SK-N-DZ (cell line): ENCODE results near the gene NIFK. TPM values are rescaled to one million over a fixed set of nuclear protein-coding genes. Genes with fewer than 3 reads are reported as not detected.
A peak's percentile ranks its signal among the peaks of the same experiment; 100 is the strongest.

Source experiments
- DNase-seq: peaks from one replicate; pipeline ENCODE4 v3.0.0-alpha.2; 2015; ENCODE audit warnings: low spot score
- polyA plus RNA-seq, 2 experiments: library from polyadenylated mRNA; depleted of rRNA; stranded (reverse); fragments of >200 nt; gene quantifications; 2 replicates each; pipeline ENCODE4 v1.2.3, GENCODE V29; 2014

Gene NIFK
- 67.3 and 82.2 TPM in 2 replicates for polyA plus RNA-seq (2014; cell fraction: cytosol; rRNA removed)
- polyA plus RNA-seq (2014; cell fraction: nucleus; rRNA removed), result 66.1 and 73.9 TPM in 2 replicates

DNA sequence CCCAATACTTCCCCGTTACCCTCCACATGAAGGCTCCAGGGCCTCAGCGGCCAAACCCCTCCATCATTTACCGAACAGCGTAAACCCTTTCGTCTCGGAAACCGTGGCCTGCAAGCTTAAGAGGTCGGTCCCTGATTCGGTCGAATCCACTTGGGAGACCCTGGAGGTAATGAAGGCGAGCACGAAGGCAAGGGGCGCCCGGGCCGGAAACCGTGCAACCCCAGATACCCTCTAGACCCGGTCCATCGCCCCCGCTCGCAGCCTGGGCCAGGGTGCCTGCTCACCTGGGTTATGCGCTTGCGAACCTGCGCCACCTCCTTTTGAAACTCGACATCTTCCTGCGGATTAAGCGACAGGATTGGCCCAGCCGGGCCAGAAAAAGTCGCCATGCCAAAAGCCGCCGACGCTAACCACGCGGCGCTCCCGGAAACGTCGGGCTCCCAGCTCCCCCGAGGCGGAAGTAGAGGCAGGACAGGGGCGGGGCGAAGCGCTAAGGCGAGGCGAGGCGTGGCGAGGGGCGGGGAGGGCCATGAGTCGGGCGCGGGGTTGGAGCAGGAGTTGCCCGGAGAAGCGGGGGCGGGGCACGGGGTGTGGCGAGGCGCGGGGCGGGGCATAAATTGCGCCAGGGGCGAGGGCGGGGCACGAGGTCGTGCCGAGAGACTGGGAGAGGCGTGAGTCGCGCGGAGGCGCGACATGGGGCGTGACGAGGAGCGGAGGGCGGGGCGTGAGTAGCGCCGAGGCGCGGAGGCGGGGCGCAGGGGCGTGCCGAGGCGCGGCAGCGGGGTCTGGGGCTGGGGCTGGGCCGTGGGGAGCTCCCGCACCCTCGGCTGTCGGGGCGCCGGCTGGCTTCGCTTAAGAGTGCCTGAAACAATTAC lies at the start of gene NIFK:
Gene NIFK (minus strand): TSS at position 414 of the 875 bp plus-strand sequence. CDS start 25 bp downstream, at position 389.
- peak; percentile 94 for DNase-seq

DNA sequence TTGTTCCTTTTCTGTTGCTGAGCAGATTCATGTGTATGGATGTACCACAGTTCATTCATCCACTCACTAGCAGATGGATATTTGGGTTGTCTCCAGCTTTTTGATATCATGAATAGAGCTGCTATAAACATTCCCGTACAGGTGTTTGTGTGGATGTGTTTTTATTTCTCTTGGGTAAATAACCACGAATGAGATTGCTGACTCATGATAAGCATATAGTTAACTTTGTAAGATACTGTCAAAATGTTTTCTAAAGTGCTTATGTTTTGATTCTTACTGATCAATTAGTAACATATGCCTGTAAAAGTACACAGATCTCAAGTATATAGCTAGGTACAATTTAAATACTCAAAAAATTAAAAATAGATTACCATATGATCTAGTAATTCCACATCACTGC lies 46.5 kb upstream of the NIFK start:
- no peak for DNase-seq

DNA sequence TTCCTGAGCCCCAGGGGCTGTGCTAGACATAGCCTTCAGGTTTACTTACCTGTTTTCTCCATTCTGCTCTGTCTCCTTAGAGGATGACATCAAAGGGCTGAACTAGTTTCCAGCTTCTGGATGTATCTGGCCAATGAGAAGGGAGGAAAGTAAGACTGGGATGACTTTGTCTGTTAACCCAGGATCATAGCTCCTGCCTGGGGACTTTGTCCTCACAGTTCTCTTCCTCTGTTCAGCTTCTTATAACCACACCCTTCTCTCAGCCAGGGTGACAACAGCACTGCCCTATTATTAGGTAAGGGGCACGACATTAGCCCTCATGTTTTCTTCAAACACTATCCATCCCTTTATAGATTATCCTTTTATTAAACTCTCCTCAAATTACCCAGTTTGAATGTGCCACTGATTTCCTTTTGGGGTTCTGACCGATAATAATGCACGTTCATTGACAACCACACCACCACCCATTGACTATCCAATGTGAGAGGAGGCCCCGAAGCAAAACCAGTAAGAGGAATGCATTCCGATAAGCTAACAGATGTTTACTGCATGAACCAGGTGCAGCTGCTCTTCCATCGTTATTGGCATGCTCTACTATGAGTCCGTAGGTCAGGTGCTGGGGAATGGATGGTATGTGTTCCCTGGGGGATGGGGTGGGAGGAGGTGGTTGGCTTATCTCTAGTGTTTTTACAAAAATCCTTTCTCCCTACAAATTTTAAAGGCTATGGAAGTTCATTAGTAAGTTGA lies 42.2 kb upstream of the NIFK start:
- DNase-seq, result no peak

DNA sequence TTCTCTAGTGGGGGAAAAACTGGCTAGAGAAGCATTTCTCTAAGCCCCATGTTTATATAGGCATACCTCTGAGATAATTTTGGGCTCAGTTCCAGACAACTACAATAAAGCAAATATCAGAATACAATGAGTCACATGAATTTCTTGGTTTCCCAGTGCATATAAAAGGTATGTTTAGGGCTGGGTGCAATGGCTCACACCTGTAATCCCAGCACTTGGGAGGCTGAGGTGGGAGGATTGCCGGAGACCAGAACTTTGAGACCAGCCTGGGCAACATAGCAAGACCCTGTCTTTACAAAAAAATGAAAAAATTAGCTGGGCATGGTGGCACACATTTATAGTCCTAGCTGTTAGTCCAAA lies 41.0 kb upstream of the NIFK start:
- DNase-seq, result no peak

DNA sequence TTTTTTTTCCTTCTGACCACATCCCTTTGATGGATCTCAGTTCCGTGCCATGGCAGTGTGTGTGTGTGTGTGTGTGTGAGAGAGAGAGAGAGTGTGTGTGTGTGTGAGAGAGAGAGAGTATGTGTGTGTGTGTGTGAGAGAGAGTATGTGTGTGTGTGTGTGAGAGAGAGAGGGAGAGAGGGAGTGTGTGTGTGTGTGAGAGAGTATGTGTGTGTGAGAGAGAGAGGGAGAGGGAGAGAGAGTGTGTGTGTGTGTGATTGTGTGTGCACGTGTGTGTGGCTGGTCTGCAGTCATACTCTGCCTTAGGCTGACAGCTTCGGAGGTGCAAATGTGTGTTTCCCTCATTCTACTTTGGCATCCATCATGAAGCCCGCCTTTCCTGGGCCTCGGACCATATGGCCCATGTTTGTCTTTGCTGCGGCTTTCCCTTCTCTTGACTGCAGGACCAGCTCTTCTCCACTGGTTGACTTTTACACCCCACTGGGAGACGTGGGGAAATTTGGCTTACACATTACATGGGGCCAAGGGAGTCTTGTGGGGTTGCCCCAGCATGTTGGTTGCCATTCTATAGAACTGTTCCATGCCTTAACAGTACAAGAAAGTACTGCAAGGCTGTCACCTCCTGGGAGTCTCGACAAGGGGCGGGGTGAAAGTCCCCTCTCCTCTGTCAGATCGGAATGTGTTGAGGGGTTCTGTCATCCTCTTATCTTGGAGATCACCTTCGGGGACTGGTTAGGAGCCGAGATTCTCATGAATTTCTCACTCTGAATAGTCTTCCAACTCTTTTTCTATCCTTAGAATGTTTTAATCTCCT lies 40.4 kb upstream of the NIFK start:
- DNase-seq, result no peak

DNA sequence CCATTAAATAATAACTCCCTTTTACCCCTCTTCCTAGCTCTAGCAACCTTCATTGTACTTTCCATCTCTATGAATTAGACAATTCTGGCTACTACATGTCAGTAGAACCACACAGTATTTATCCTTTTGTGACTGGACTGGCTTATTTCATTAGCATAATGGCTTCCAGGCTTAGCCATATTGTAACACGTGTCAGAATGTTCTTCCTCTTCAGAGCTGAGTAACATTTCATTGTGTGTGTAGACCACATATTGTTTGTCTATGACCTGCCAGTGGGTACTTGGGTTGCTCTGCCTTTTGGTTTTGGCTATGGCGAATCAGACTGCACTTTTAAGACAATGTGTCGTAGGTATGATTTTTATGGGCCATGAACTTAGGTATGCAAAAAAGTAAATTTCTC lies 39.7 kb upstream of the NIFK start:
- no peak for DNase-seq

DNA sequence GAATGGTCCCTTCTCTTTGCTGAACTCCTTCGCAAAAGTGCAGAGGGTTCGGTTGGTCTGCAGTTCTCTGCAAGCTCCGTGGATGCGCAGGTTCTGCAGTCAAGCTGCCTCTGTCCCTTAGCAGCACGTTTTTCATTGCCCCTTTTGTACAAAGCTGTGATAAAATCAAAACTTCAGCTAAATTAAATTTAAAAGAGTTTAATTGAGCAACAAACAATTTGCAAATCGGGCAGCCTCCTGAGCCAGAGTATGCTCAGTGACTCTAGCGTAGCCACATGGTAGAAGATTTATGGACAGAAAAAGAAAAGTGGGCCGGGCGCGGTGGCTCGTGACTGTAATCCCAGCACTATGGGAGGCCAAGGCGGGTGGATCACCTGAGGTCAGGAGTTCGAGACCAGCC lies 37.6 kb upstream of the NIFK start:
- DNase-seq, result peak; percentile 94

DNA sequence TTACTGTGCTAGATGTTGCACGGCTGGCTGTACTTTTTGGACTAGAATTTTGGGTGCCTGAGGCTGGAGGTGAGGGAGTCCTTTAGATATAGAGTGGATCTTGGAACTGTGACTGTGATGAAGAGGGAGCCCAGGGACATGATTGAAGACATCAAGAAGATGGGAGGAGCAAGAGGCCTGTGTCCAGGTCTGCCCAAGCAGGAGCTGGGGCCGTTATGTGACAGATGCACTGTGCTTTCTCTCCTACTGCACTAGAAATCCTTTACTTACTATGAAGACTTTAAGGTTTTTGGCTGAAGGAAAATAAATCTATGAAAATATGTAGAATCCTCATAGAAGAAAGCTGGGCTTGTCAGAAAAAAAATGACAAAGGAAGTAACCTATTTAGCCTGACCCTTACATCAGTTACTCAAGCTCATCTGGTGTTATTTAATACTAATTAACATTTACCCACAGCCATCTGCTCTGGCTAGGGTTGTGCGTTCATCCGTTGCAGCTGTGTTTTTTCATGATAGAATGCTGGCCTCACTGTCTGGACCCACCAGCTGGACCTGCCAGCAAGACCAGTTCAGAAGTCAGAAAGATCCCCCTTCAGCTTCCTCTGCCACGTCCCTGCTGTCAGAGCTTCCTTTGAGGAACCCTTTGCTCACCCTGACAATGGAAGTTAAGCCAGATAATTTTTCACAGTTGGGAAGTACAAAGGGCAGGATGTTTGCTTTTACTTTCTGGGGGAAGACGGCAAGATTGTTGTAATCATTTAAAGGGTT lies 35.5 kb upstream of the NIFK start:
- peak; percentile 81 for DNase-seq

DNA sequence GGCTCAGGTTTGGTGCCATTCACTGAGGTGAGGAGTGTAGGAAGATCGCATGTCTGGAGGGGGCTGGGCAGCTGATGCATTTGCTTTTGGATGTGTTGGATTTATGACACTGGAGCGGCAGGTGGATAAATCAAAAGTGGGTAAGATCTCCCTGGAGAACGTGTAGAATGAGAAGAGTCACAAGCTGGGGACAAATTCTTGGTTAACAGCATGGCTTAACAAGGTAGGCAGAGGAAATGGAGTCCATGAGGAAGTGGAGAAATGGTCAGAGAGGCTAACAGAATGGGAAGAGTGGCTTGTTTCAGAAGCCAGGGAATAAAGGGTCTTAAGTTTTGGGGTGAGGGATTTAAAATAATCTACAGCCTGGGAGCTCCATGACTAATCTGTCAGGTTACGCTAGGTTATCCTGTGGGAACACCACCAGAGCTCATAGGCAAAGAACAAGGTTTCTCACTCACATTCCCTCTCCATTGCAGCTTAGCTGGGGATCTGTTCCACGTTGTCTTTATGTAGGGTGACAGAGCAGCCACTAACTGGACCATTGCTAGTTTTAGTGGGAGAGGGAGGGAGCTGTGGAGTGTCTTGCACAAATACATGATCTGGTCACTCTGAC lies 31.6 kb upstream of the NIFK start:
- DNase-seq, result peak; percentile 43

DNA sequence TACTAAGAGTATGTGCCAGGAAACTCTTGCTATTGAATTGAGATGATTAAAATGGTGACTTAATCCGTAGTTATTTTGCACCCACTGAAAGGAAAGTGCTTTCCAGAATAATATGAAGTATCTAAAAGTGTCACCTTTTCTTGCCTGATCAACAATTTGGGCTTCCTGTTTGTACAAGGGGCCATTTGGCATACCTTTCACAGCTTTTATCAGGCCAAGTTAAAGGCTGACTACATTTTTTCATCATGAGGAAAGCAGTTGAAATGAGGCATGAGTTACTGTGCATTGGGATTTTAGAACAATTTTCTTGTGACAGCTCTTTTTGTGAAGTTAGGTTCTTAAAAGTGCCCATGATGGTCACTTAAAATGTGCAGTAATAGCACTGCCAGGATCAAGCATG lies 29.9 kb upstream of the NIFK start:
- DNase-seq, result no peak

DNA sequence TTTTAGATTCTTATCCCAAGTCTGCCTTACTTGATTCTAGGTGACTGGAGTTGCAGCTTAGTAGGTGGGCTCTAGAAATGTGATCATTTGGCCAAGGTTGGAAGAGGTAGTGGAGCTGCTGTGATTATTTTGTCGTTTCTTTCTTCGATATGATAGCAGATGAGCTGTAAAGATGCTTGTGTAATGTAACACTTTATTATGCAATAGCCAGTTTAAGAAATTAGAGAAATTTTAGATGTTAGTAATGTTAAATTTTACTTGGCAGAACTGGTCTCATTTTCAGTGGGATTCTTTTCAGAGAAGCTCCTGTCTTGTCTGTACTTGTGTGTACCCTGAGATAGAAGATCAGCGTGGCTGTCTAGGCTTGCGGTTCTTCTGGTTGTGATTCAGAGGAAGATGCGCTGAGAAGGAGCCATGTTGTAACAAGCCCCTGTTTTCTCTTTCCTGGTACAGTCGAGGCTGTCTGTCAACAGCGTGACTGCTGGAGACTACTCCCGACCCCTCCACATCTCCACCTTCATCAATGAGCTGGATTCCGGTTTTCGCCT lies 28.1 kb upstream of the NIFK start:
- no peak for DNase-seq

DNA sequence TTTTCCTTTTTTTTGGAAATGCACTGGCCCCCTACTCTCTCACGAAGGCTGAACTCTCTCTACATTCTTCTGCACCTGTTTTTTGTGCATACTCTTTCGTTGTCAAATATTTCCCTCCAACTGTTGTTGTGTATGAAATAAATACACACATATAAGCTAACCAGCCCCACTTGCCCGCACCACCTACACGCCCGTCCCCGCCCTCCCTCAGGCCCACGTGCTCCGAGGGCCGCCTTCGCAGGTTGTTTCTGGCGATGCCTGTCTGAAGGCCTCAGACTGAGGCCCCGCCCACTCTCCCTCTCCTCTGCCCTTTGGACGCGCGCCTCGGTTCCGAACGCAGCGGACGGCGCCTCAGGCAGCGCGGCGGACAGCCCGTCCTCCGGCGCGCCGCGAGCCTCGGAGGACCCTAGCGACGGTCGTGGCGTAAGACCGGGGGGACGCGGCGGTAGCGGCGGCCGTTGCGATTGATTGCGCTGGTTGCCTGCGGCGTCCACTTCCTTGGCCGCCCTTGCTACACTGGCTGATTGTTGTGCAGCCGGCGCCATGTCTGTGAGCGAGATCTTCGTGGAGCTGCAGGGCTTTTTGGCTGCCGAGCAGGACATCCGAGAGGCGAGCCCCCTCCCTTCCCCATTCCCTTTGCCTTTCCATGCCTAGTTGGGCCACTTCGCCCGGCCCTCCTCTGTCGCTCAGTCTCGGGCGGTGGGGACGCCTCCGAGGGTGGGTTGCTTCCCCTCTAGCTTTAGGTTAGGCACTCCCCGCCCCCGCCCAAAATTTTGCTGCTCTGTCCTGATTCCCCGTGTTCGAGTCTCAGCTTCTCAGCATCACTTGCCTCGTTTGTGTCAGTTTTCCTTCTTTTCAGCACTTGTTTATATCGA lies 18.8 kb upstream of the NIFK start, which contains the start of gene TSN:
Gene TSN (plus strand): TSS at position 415 of the 875 bp plus-strand sequence. CDS start 129 bp downstream, at position 544.
- DNase-seq, result peak; percentile 98

DNA sequence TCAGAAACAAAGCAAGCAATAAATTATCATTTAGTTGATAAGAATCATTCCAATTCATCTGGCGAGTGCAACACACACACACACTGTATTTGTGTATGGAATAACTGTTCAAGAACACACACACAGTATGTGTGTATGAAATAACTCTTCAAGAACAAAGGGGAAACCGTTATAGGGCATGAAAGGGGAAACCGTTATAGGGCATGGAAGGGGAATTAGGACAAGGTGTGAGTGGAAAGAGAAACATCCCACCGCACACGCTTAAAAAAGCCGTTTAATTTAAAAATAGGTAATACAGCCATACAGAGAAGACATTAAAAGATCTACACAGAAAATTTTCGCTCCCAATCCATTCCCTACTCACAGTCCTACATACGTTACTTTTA lies 18.2 kb upstream of the NIFK start:
- DNase-seq, result no peak

DNA sequence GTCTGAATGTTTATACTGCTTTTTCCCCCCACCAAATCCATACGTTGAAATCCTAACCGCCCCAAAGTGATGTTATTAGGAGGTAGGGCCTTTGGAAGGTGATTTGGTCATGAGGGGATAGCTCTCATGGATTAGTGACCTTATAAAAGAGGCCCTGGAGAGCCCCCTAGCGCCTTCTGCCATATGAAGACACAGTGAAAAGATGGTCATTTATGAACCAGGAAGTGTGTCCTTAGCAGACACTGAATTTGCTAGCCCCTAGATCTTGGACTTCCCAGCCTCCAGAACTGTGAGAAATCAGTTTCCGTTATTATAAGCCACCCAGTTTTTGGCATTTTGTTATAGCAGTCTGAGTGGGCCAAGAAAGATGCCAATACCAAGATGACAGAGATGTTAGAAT lies 11.5 kb upstream of the NIFK start:
- DNase-seq, result peak; percentile 53

DNA sequence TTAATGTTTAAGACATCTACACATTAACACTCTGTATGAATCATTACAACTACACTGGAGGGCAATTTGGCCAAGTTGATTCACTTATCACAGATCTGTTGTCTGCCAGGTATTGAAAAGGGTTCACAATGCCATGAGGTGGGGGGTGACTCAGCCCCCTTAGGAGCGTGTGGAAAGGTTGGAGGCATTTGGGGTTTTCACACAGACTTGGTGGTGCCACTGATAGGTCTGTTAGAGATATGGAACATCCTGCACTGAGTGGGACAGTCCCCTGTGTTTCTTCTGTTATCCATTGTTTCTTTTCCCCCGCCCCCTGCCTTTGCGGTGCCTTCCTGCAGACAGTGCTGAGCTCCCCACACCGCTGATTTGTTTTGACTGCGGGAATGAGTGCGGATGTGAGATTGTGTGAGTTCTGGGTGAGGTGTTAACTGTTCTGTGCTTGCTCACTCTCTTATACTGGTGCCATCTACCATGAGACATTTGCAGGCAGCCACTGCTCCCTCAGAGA lies 9.4 kb upstream of the NIFK start:
- no peak for DNase-seq

DNA sequence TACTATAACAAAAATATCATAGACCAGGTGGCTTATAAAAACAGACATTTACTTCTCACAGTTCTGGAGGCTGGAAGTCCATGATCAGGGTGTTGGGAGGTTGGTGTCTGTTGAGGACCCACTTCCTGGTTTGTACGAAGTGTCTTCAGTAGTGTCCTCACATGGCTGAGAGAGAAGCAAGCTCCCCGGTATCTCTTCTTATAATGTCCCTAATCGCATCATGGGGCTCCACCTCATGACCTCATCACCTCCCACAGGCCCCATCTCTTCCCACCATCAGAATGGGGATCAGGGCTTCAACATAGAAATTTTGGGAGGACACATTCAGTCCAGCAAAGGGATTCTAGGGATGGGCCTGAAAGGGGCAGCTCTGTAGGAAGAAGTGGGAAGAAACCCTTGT lies 4.8 kb upstream of the NIFK start:
- DNase-seq, result no peak

DNA sequence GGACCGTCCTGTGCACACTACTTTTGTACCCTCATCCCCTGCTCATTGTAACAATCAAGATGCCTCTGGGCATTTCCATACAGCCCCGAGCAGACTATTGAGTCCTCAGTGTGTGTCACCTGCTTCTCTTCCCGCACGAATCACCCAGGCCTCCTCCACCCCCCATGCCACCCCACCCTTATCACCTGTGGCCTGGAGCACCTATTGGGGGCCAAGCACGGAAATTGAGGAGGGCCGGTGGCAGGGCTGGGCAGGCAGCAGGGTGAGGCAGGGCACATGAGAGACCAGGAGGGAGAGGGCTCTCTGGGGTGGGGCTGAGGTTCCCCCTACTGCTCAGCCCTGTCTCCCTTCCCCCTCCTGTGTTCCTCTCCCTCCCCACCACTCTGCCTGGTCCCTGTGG lies 4.3 kb upstream of the NIFK start:
- DNase-seq, result no peak

DNA sequence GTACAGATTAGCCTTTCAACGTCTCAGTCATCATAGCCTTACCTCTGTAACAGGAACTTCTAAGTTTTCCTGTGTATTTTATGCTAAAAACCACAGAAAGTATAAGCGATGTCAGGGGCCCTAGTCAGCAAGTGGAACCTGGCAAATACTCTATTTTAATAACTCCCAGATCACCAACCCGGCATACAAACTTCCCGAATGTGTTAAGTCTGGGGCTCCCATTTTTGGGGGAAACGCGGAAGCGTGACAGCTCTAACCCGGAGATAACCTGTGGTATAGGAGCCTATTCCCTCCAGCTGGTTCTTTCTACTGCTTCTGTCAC lies 574 bp downstream of the NIFK start:
- DNase-seq, result no peak

DNA sequence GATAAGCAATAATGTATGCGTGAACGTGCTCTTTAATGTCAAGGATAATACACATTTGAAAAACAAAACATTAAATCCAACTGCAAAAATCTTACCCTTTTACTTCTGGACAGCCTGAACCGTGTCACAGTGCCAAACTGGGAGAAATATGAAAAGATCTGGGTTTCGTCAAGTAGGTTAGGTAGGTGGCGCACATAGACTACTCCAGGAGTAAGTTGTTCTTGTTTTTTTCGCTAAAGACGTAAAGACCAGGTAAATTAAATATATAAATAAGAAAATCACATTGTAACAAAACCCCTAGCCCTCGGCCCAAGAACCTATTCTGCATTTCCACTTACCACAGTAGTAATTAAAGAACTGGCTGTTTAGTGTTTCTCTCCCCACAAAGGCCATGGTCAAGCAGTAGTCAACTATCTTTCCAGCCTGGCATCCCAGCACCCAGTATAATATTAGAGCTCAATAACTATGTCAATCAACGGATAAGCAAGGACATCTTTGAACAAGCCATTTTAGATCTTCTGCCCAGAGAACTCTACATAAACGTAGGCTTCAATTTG lies 1.1 kb downstream of the NIFK start:
- no peak for DNase-seq
